Common myeloid progenitor, CD34-positive (primary cell): ENCODE results near the gene PRPF39.

Source experiments
- CTCF ChIA-PET: fragments of 350-600 bp; sonication (Branson Sonifier 250); formaldehyde crosslinking; loops from one replicate; lab custom pipeline; 2021; ENCODE audit warnings: antibody characterized with exemption; lab: Charles Lee
- POLR2A ChIA-PET: fragments of 350-600 bp; sonication (Branson Sonifier 250); formaldehyde crosslinking; loops from one replicate; lab custom pipeline; 2021; ENCODE audit warnings: antibody characterized with exemption; lab: Charles Lee
- DNase-seq, 3 donors: peaks; one replicate each; pipeline versions ENCODE4 v3.0.0 to v3.0.0-alpha.2; 2013
- H3K27ac ChIP-seq, 2 experiments: 1 replicate in 1 of 2; 2 replicates in 1 of 2; pipeline ENCODE4 v1.7.0; 2013; ENCODE audit warnings: inconsistent platforms in 2 of 2, low read length in 2 of 2, mild to moderate bottlenecking in 2 of 2, low read depth in 1 of 2, moderate library complexity in 1 of 2; ENCODE audit not compliant: severe bottlenecking in 2 of 2, insufficient read depth in 1 of 2, poor library complexity in 1 of 2
- H3K27me3 ChIP-seq, 5 experiments: replicated peaks in 2 of 5; 1 replicate in 3 of 5; 2 replicates in 2 of 5; pipeline versions ENCODE4 v1.6.1 to v1.7.0; 2013; ENCODE audit warnings: low read length in 4 of 5, mild to moderate bottlenecking in 2 of 5, moderate library complexity in 2 of 5, inconsistent platforms in 1 of 5; ENCODE audit not compliant: insufficient read depth in 5 of 5, control insufficient read depth in 4 of 5
- H3K36me3 ChIP-seq, 4 experiments: 1 replicate in 2 of 4; 2 replicates in 2 of 4; pipeline versions ENCODE4 v1.6.1 to v1.7.0; 2013; ENCODE audit warnings: low read length in 3 of 4, control low read depth in 1 of 4, mild to moderate bottlenecking in 1 of 4; ENCODE audit not compliant: control insufficient read depth in 4 of 4, insufficient read depth in 4 of 4
- H3K4me1 ChIP-seq, 4 experiments: 1 replicate in 3 of 4; 2 replicates in 1 of 4; pipeline versions ENCODE4 v1.6.1 to v1.7.1; 2013; ENCODE audit warnings: low read length in 3 of 4, mild to moderate bottlenecking in 3 of 4, control low read depth in 1 of 4, inconsistent platforms in 1 of 4, moderate library complexity in 1 of 4; ENCODE audit not compliant: control insufficient read depth in 4 of 4, insufficient read depth in 4 of 4; ENCODE audit errors: control extremely low read depth in 1 of 4
- H3K4me3 ChIP-seq, 7 experiments: 1 replicate in 4 of 7; 2 replicates in 3 of 7; pipeline versions ENCODE4 v1.5.1 to v1.7.0; 2013; ENCODE audit warnings: mild to moderate bottlenecking in 7 of 7, low read length in 6 of 7, moderate library complexity in 6 of 7, inconsistent platforms in 2 of 7, low read depth in 2 of 7, control low read depth in 1 of 7; ENCODE audit not compliant: insufficient read depth in 4 of 7, control insufficient read depth in 1 of 7; ENCODE audit errors: extremely low read depth in 1 of 7
- H3K9me3 ChIP-seq, 5 experiments: 1 replicate in 4 of 5; 2 replicates in 1 of 5; pipeline versions ENCODE4 v1.6.1 to v1.7.1; 2013; ENCODE audit warnings: low read length in 4 of 5, mild to moderate bottlenecking in 2 of 5, inconsistent platforms in 1 of 5, low read depth in 1 of 5, moderate library complexity in 1 of 5; ENCODE audit not compliant: control insufficient read depth in 4 of 5, insufficient read depth in 2 of 5; ENCODE audit errors: control extremely low read depth in 1 of 5
- WGBS: methylation state at CpG from one replicate; pipeline ENCODE4 v1.1.5; 2013; ENCODE audit not compliant: insufficient coverage; 5-methylcytosine and 5-hydroxymethylcytosine counted together

PRPF39 gene

GRCh38 chr14:45114327-45114726 is 30.4 kb downstream of the PRPF39 start:
- WGBS, result no CpG with 5 or more reads among the region's 3 CpGs
- H3K27ac ChIP-seq, result no peak overlapping the region
- no peak for DNase-seq
- ChIA-PET CTCF (interaction anchor here (1.7 kb wide), 1 partner anchor 20 kb away, joined by 4 read pairs; the partner anchor contains the start of gene FKBP3), POLR2A (no interaction called here)
- peaks cover 7 to 73% (median 46%) of the 10 kb centered on the region in 4 experiments for H3K36me3 ChIP-seq
- no peak overlapping the region for H3K4me3 ChIP-seq
- peaks cover 0 to 8% (median 1%) of the 10 kb centered on the region in 4 experiments for H3K4me1 ChIP-seq
- no peaks in the 10 kb centered on the region for H3K27me3 ChIP-seq
- no peaks in the 10 kb centered on the region for H3K9me3 ChIP-seq

DNA sequence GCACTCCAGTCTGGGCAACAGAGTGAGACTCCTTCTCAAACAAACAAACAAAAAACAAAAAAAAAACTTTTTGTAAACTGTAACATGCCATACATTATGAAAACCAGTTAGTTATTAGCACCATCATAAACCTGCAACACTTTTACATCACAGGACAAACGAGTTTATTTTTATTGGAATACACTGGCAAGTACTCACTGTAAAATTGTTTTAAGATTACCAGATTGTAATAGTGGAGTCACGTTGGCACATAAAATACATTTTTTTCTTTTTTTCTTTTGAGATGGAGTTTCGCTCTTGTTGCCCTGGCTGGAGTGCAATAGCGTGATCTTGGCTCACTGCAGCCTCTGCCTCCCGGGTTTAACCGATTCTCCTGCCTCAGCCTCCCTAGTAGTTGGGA is 34.7 kb downstream of the PRPF39 start:
- 100% methylated on average over 1 of the region's 6 CpGs for WGBS
- Histone ChIP-seq H3K27me3 (no peaks in the 10 kb centered on the region), H3K27ac (no peak overlapping the region), H3K4me3 (no peak overlapping the region), H3K4me1 (no peaks in the 10 kb centered on the region), H3K36me3 (peaks cover 12 to 72% (median 42%) of the 10 kb centered on the region in 4 experiments), H3K9me3 (no peaks in the 10 kb centered on the region)
- ChIA-PET POLR2A (no interaction called here), CTCF (no interaction called here)
- no peak for DNase-seq

DNA sequence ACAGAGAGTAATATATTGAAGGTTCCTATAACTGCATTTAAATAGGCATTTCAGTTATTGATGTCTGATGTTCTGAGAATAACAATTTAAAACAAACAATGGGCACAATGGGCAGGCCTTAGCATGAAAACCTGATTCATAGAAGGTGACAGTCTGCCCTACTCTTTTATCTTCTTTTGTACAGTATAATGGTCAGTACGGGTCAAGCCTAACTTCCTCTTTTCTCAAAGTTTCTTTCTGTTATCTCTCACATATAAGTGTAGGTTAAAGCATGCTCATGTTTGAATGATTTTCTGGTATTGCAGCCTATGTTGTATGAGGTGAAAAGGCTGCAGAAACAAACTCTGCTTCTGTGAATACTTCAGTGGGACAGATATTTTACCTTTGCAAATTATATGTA is 36.2 kb downstream of the PRPF39 start:
- ChIA-PET POLR2A (no interaction called here), CTCF (no interaction called here)
- Histone ChIP-seq H3K27me3 (no peaks in the 10 kb centered on the region), H3K36me3 (peaks cover 10 to 75% (median 42%) of the 10 kb centered on the region in 4 experiments), H3K4me3 (no peak overlapping the region), H3K9me3 (no peaks in the 10 kb centered on the region), H3K4me1 (no peaks in the 10 kb centered on the region), H3K27ac (no peak overlapping the region)
- DNase-seq, result no peak
- no CpG with 5 or more reads among the region's 1 CpG for WGBS

DNA sequence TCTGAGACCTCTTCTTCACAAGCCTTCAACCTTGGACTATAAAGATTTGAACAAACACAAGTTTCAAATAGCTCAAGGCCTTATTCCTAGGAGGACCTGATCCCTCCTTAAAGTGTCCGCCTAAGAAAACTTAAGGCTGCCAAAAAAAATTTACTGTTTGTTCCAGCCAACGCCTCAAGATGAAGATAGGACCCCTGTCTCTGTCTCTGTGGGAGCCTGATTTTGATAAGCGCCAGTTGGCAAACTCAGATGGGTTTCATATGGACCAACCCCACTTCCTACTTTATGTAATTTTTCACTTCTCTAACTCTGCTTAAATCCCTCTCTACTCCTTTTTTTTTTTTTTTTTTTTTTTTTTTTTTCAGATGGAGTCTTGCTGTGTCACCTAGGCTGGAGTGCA is 39.4 kb downstream of the PRPF39 start:
- CTCF ChIA-PET, result interaction anchor here (1.3 kb wide), 1 partner anchor 17 kb away, joined by 3 read pairs; no protein-coding TSS in a partner anchor
- POLR2A ChIA-PET, result no interaction called here

DNA sequence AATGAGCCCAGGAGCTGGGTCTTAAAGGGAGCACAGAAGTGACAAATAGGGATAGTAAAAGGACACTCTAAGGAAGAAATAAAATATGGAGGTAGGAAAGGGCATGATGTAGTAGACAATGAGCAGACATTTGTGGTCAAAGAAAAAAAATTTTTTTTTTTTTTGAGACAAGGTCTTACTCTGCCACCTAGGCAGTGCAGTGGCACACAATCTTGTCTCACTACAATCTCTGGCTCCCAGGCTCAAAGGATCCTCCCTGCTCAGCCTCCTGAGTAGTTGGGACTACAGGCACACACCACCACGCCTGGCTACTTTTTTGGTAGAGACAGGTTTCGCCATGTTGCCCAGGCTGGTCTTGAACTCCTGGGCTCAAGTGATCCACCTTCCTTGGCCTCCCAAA is 41.8 kb downstream of the PRPF39 start:
- Histone ChIP-seq H3K4me3 (no peak overlapping the region), H3K27me3 (no peaks in the 10 kb centered on the region), H3K4me1 (peaks cover 0 to 5% (median under 1%) of the 10 kb centered on the region in 4 experiments), H3K9me3 (no peaks in the 10 kb centered on the region), H3K36me3 (peaks cover 6 to 46% (median 30%) of the 10 kb centered on the region in 4 experiments), H3K27ac (no peak overlapping the region)
- POLR2A ChIA-PET, result no interaction called here
- DNase-seq, result no peak
- CTCF ChIA-PET, result interaction anchor here (1.2 kb wide), 1 partner anchor 14 kb away, joined by 3 read pairs; no protein-coding TSS in a partner anchor
- 100% methylated on average over 2 of the region's 2 CpGs for WGBS

More for the DNA sequence above, 39.4 kb downstream of the PRPF39 start:
- no peak overlapping the region for H3K4me3 ChIP-seq
- H3K9me3 ChIP-seq, result no peaks in the 10 kb centered on the region
- DNase-seq, result peak in 1 of 3 donors; percentile 16
- no peaks in the 10 kb centered on the region for H3K4me1 ChIP-seq
- WGBS, result 96% methylated on average over 2 of the region's 3 CpGs
- H3K27me3 ChIP-seq, result no peaks in the 10 kb centered on the region
- peaks cover 6 to 56% (median 36%) of the 10 kb centered on the region in 4 experiments for H3K36me3 ChIP-seq
- H3K27ac ChIP-seq, result no peak overlapping the region

- CTCF ChIA-PET, result interaction anchor here (1.1 to 3.1 kb wide), 3 partner anchors 12 to 80 kb away, joined by 3 to 10 read pairs (median 3); no protein-coding TSS in a partner anchor
Measured at GRCh38 chr14:45128963-45129629, 45.2 kb downstream of the PRPF39 start.

GRCh38 chr14:45133683-45134050 is 49.8 kb downstream of the PRPF39 start:
- WGBS, result 0% methylated on average over 4 of the region's 9 CpGs
- H3K9me3 ChIP-seq, result no peaks in the 10 kb centered on the region
- ChIA-PET CTCF (interaction anchor here (0.9 to 1.2 kb wide), 2 partner anchors 20 to 35 kb away, joined by 3 to 4 read pairs; no protein-coding TSS in a partner anchor), POLR2A (interaction anchor here (0.6 kb wide), 1 partner anchor 123 kb away, joined by 5 read pairs; no protein-coding TSS in a partner anchor)
- H3K27ac ChIP-seq, result peak overlapping the region; percentile 88 to 94
- H3K27me3 ChIP-seq, result no peaks in the 10 kb centered on the region
- H3K4me3 ChIP-seq, result peak overlapping the region; percentile 83 to 100 (median 99)
- peaks cover 19 to 51% (median 29%) of the 10 kb centered on the region in 4 experiments for H3K4me1 ChIP-seq
- peak in 1 of 3 donors; percentile 12 for DNase-seq
- peaks cover 3 to 9% (median 5%) of the 10 kb centered on the region in 4 experiments for H3K36me3 ChIP-seq

More at GRCh38 chr14:45128963-45129629, 45.2 kb downstream of the PRPF39 start:
- no CpG with 5 or more reads among the region's 1 CpG for WGBS
- POLR2A ChIA-PET, result no interaction called here
- Histone ChIP-seq H3K36me3 (peaks cover 5 to 22% (median 17%) of the 10 kb centered on the region in 4 experiments), H3K27ac (peak overlapping the region in 1 of 2 experiments; percentile 34), H3K27me3 (no peaks in the 10 kb centered on the region), H3K4me3 (no peak overlapping the region), H3K9me3 (no peaks in the 10 kb centered on the region), H3K4me1 (peaks cover 3 to 24% (median 6%) of the 10 kb centered on the region in 4 experiments)
- DNase-seq, result no peak
